WTC11 (cell line): ENCODE results near the gene PES1. TPM values are rescaled to one million over a fixed set of nuclear protein-coding genes. Genes with fewer than 3 reads are reported as not detected.
A peak's percentile ranks its signal among the peaks of the same experiment; 100 is the strongest.

ENCODE experiments used
- ATAC-seq: fragments of 200-7000 bp; cut with Tn5 transposase; 2 replicates; pipeline ENCODE4 v1.10.0; 2021; ENCODE audit warnings: mild to moderate bottlenecking, moderate library complexity
- CTCF ChIA-PET: fragments of 300-600 bp; sonication (Branson Sonifier 250); formaldehyde crosslinking; loops from one replicate; lab custom pipeline; 2021; ENCODE audit warnings: antibody characterized with exemption; lab: Charles Lee
- POLR2A ChIA-PET: fragments of 350-600 bp; sonication (Branson Sonifier 250); formaldehyde crosslinking; loops from one replicate; lab custom pipeline; 2021; ENCODE audit warnings: antibody characterized with exemption; lab: Charles Lee
- DNase-seq: peaks from one replicate; pipeline ENCODE4 v3.0.0; 2021; ENCODE audit warnings: low spot score
- H3K27ac Mint-ChIP-seq: 2 replicates; pipeline ENCODE4 v1.8.0; 2021; ENCODE audit warnings: mixed read lengths
- H3K27me3 Mint-ChIP-seq: 2 replicates; pipeline ENCODE4 v1.8.0; 2021; ENCODE audit warnings: low read depth, mild to moderate bottlenecking, moderate library complexity, mixed read lengths
- H3K36me3 Mint-ChIP-seq: 2 replicates; pipeline ENCODE4 v1.8.0; 2021; ENCODE audit warnings: mixed read lengths
- H3K4me1 Mint-ChIP-seq: 2 replicates; pipeline ENCODE4 v1.8.0; 2022; ENCODE audit warnings: mixed read lengths
- H3K4me3 Mint-ChIP-seq: 2 replicates; pipeline ENCODE4 v1.8.0; 2021; ENCODE audit warnings: mild to moderate bottlenecking, moderate library complexity, mixed read lengths
- H3K9me3 Mint-ChIP-seq: 2 replicates; pipeline ENCODE4 v1.8.0; 2021; ENCODE audit warnings: mixed read lengths
- FOXK1 ChIP-seq: sonication (generic); formaldehyde crosslinking; IDR thresholded peaks from 2 replicates; pipeline ENCODE4 v1.8.0; 2022; ENCODE audit warnings: mild to moderate bottlenecking, moderate library complexity, missing genetic modification reagents
- GABPB1 ChIP-seq: sonication (generic); formaldehyde crosslinking; IDR thresholded peaks from 2 replicates; pipeline ENCODE4 v1.8.1; 2023; ENCODE audit warnings: mild to moderate bottlenecking, missing genetic modification reagents
- HMGXB4 ChIP-seq: sonication (generic); formaldehyde crosslinking; IDR thresholded peaks from 2 replicates; pipeline ENCODE4 v1.8.1; 2023; ENCODE audit warnings: mild to moderate bottlenecking, moderate library complexity, missing genetic modification reagents
- JUN ChIP-seq: sonication (generic); formaldehyde crosslinking; IDR thresholded peaks from 2 replicates; pipeline ENCODE4 v1.8.0; 2023; ENCODE audit warnings: mild to moderate bottlenecking, missing genetic modification reagents
- MAX ChIP-seq: sonication (generic); formaldehyde crosslinking; IDR thresholded peaks from 2 replicates; pipeline ENCODE4 v1.8.0; 2022; ENCODE audit warnings: mild to moderate bottlenecking, missing genetic modification reagents
- NR3C1 ChIP-seq: sonication (generic); formaldehyde crosslinking; conservative IDR thresholded peaks from 2 replicates; pipeline ENCODE4 v1.8.1; 2023; ENCODE audit warnings: low read depth, mild to moderate bottlenecking, missing genetic modification reagents
- PRDM15 ChIP-seq: sonication (generic); formaldehyde crosslinking; IDR thresholded peaks from 2 replicates; pipeline ENCODE4 v1.8.0; 2022; ENCODE audit warnings: missing genetic modification reagents
- PRRX2 ChIP-seq: fragments of 250-450 bp; sonication (Bioruptor Pico); IDR thresholded peaks from 2 replicates; pipeline ENCODE4 v1.8.0; 2021; ENCODE audit warnings: mild to moderate bottlenecking
- RELA ChIP-seq: sonication (generic); formaldehyde crosslinking; IDR thresholded peaks from 2 replicates; pipeline ENCODE4 v1.8.1; 2022; ENCODE audit warnings: missing genetic modification reagents, mild to moderate bottlenecking, borderline replicate concordance
- RORB ChIP-seq: fragments of 250-450 bp; sonication (Bioruptor Pico); IDR thresholded peaks from 2 replicates; pipeline ENCODE4 v1.9.0; 2021; ENCODE audit warnings: mild to moderate bottlenecking
- TEAD1 ChIP-seq: sonication (generic); formaldehyde crosslinking; IDR thresholded peaks from 2 replicates; pipeline ENCODE4 v1.8.0; 2022; ENCODE audit warnings: mild to moderate bottlenecking, missing genetic modification reagents
- TP53 ChIP-seq: sonication (generic); formaldehyde crosslinking; IDR thresholded peaks from 2 replicates; pipeline ENCODE4 v1.8.1; 2023; ENCODE audit warnings: mild to moderate bottlenecking, missing genetic modification reagents
- USF1 ChIP-seq: sonication (generic); formaldehyde crosslinking; IDR thresholded peaks from 2 replicates; pipeline ENCODE4 v1.8.0; 2022; ENCODE audit warnings: mild to moderate bottlenecking, missing genetic modification reagents
- ZBTB21 ChIP-seq: sonication (generic); formaldehyde crosslinking; IDR thresholded peaks from 2 replicates; pipeline ENCODE4 v1.8.1; 2023; ENCODE audit warnings: mild to moderate bottlenecking, missing genetic modification reagents, borderline replicate concordance
- ZNF138 ChIP-seq: sonication (generic); formaldehyde crosslinking; conservative IDR thresholded peaks from 2 replicates; pipeline ENCODE4 v1.8.1; 2022; ENCODE audit warnings: mild to moderate bottlenecking, moderate library complexity, missing genetic modification reagents
- ZNF317 ChIP-seq: sonication (generic); formaldehyde crosslinking; IDR thresholded peaks from 2 replicates; pipeline ENCODE4 v1.8.1; 2023; ENCODE audit warnings: low read depth, mild to moderate bottlenecking, moderate library complexity, missing genetic modification reagents, borderline replicate concordance
- ZNF396 ChIP-seq: fragments of 250-450 bp; sonication (Bioruptor Pico); IDR thresholded peaks from 2 replicates; pipeline ENCODE4 v1.8.0; 2021; ENCODE audit warnings: mild to moderate bottlenecking, moderate library complexity, borderline replicate concordance
- ZSCAN18 ChIP-seq: fragments of 250-450 bp; sonication (Bioruptor Pico); IDR thresholded peaks from 2 replicates; pipeline ENCODE4 v2.1.2; 2022; ENCODE audit warnings: mild to moderate bottlenecking, moderate library complexity
- total RNA-seq: library from RNA; stranded (reverse); gene quantifications from 3 replicates; pipeline ENCODE4 v1.2.3, GENCODE V29; 2021

PES1 gene
- total RNA-seq, 1 experiment from 2014 or later: 128 TPM

GRCh38 chr22:30547188-30547587, 44.5 kb downstream of the PES1 start:
- ChIA-PET POLR2A (no interaction called here), CTCF (no interaction called here)
- no peaks in the 10 kb centered on the region for H3K36me3 Mint-ChIP-seq
- no peak overlapping the region; the same call in 1 of the 2 replicates for H3K27ac Mint-ChIP-seq
- ATAC-seq (no peak), DNase-seq (no peak)
- no peaks in the 10 kb centered on the region for H3K9me3 Mint-ChIP-seq
- TF ChIP-seq FOXK1 (no peak), ZSCAN18 (CRISPR knock-in tag) (no peak), PRRX2 (no peak), MAX (CRISPR knock-in tag) (no peak), RORB (CRISPR knock-in tag) (no peak), NR3C1 (CRISPR knock-in tag) (no peak), TEAD1 (CRISPR knock-in tag) (no peak), TP53 (CRISPR knock-in tag) (no peak)
- H3K27me3 Mint-ChIP-seq: peaks cover 24% of the 10 kb centered on the region
- H3K4me1 Mint-ChIP-seq: peaks cover 8% of the 10 kb centered on the region
- no peak overlapping the region for H3K4me3 Mint-ChIP-seq

DNA sequence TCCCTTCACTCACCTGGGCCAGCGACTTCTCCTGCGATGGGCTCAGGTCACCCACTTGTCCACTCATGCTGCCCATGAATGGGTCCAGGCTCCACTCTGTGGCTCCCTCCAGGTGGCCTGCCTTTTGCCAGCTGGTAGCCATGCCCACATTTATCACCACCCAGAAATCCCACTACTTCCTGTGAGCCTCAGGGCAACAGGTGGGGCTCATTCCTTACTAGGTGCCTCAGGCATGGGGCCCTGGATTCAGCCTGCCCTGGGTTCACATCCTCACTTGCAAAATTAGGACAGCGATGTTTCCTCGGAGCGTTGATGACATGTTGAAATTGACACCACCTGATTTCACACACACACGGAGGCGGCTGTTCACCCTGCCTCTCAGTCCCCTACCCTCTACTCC, 45.1 kb downstream of the PES1 start, which contains the start of gene SEC14L6:
Gene SEC14L6, minus strand, starts transcription at position 126 of the 400 bp plus-strand sequence. Its CDS starts 59 bp downstream, at position 67.
- ChIA-PET POLR2A (interaction anchor here (0.7 kb wide), 1 partner anchor 13 kb away, joined by 3 read pairs; no protein-coding TSS in a partner anchor), CTCF (no interaction called here)
- Mint-ChIP-seq H3K4me1 (peaks cover 8% of the 10 kb centered on the region), H3K27ac (no peak within 1 kb of the TSS; the same call in 1 of the 2 replicates), H3K27me3 (peaks cover 24% of the 10 kb centered on the region), H3K4me3 (no peak within 1 kb of the TSS), H3K36me3 (no peaks in the 10 kb centered on the region), H3K9me3 (no peaks in the 10 kb centered on the region)
- no peak for ATAC-seq
- no peak for TF ChIP-seq TP53 (CRISPR knock-in tag)
- no peak for DNase-seq

DNA sequence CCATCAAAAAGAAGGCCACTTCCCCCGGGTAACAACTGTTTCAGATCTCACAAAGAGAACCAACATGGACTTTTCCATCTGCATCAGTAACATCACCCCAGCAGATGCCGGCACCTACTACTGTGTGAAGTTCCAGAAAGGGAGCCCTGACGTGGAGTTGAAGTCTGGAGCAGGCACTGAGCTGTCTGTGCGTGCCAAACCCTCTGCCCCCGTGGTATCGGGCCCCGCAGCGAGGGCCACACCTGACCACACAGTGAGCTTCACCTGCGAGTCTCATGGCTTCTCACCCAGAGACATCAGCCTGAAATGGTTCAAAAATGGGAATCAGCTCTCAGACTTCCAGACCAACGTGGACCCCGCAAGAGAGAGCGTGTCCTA, 48.9 kb downstream of the PES1 start:
- ATAC-seq: peak; percentile 10

DNA sequence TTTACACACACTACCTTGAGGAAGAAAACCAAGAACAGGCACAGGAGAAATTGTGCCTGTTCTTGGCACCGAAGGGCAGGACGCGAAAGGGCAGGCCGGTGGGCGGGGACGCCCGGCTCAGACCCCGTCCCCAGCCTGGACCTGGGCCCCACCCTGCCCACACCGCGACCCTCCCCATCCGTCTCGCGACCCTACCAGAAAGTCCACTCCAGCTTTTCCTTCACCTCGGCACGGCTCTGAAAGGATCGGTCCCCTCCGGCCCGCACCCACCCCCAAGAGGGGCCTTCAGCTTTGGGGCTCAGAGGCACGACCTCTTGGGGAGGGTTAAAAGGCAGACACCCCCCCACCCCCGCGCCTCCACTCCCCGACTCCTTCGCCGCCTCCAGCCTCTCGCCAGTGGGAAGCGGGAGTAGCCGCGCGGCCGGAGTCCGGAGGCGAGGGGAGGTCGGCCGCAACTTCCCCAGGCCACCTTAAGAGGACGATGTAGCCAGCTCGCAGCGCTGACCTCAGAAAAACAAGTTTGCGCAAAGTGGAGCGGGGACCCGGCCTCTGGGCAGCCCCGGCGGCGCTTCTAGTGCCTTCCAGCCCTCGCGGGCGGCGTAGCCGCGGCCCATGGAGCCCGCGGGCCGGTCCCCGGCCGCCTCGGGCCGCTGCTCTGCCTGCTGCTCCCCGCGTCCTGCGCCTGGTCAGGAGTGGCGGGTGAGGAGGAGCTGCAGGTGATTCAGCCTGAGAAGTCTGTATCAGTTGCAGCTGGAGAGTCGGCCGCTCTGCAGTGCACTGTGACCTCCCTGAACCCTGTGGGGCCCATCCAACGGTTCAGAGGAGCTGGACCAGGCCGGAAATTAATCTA, 49.5 kb downstream of the PES1 start:
- POLR2A ChIA-PET: no interaction called here
- peaks cover 15% of the 10 kb centered on the region for H3K4me1 Mint-ChIP-seq
- H3K9me3 Mint-ChIP-seq: no peaks in the 10 kb centered on the region
- peak overlapping the region; percentile 72 for H3K4me3 Mint-ChIP-seq
- H3K27ac Mint-ChIP-seq: no peak overlapping the region
- TF ChIP-seq HMGXB4 (CRISPR knock-in tag) (0 out of 2 replicates have a peak, but pooled peaks have one; percentile 26), ZNF317 (CRISPR knock-in tag) (0 out of 2 replicates have a peak, but pooled peaks have one; percentile 3), PRDM15 (CRISPR knock-in tag) (peak; percentile 95), GABPB1 (CRISPR knock-in tag) (no peak), USF1 (CRISPR knock-in tag) (0 out of 2 replicates have a peak, but pooled peaks have one; percentile 14)
- TF ChIP-seq, all 79 proteins: peak for 4
- Mint-ChIP-seq H3K36me3 (no peaks in the 10 kb centered on the region), H3K27me3 (peaks cover 24% of the 10 kb centered on the region)
- ATAC-seq: peak; percentile 78
- CTCF ChIA-PET: interaction anchor here (0.6 to 2.3 kb wide), 16 partner anchors 8 to 1150 kb away, joined by 3 to 9 read pairs (median 5); partner anchors contain the start of genes GAL3ST1 and RNF215
- DNase-seq: peak; percentile 71

More for the DNA sequence above, 48.9 kb downstream of the PES1 start:
- ChIA-PET POLR2A (no interaction called here), CTCF (interaction anchor here (0.9 to 2.3 kb wide), 10 partner anchors 9 to 255 kb away, joined by 3 to 9 read pairs (median 4); no protein-coding TSS in a partner anchor)
- H3K4me1 Mint-ChIP-seq: peaks cover 9% of the 10 kb centered on the region
- no peaks in the 10 kb centered on the region for H3K36me3 Mint-ChIP-seq
- no peaks in the 10 kb centered on the region for H3K9me3 Mint-ChIP-seq
- no peak for DNase-seq
- TF ChIP-seq ZBTB21 (CRISPR knock-in tag) (no peak), ZNF138 (CRISPR knock-in tag) (no peak), JUN (CRISPR knock-in tag) (no peak), RELA (CRISPR knock-in tag) (no peak), ZNF396 (CRISPR knock-in tag) (no peak), USF1 (CRISPR knock-in tag) (no peak)
- no peak overlapping the region for H3K27ac Mint-ChIP-seq
- H3K27me3 Mint-ChIP-seq: peaks cover 24% of the 10 kb centered on the region
- H3K4me3 Mint-ChIP-seq: peak overlapping the region; percentile 72
